Astrocyte of the spinal cord (primary cell): Measurements from ENCODE around the gene POLR3K.

Experiments used
- DNase-seq: peaks from one replicate; pipeline ENCODE4 v3.0.0; 2011; ENCODE audit warnings: low read depth, low spot score
- H3K4me3 ChIP-seq: 2 replicates; pipeline ENCODE4 v1.5.1; 2011; ENCODE audit warnings: low read depth, mild to moderate bottlenecking, low read length, moderate library complexity
- CTCF ChIP-seq: IDR thresholded peaks from 2 replicates; pipeline ENCODE4 v1.5.1; 2012; ENCODE audit warnings: low read depth, mild to moderate bottlenecking, low read length, inconsistent platforms
- in situ Hi-C: cut with HindIII; loops from 2 replicates; pipeline ENCODE4 v1.10.0; 2017; ENCODE audit warnings: low sequenced_read_pairs

Gene POLR3K

GRCh38 chr16:64914-65255 is 11.5 kb upstream of the POLR3K start:
- in situ Hi-C loops, result no loop called here
- TF ChIP-seq CTCF, result no peak
- H3K4me3 ChIP-seq, result no peak overlapping the region
- no peak for DNase-seq

- DNase-seq, result no peak
- no peak overlapping the region for H3K4me3 ChIP-seq
- in situ Hi-C loops, result no loop called here
- no peak for TF ChIP-seq CTCF
Observed at GRCh38 chr16:63998-64913, 10.8 kb upstream of the POLR3K start.

DNA sequence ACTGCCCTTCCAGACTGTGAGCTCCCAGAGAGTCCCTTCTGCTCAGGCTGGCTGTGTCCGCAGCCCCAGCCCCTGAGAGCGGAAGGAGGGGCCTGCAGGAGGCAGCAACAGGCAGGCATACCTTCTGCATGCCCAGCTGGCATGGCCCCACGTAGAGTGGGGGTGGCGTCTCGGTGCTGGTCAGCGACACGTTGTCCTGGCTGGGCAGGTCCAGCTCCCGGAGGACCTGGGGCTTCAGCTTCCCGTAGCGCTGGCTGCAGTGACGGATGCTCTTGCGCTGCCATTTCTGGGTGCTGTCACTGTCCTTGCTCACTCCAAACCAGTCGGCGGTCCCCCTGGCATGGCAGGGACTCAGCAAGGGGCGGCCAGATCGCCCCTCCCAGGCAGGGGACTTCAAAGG is 10.1 kb upstream of the POLR3K start:
- TF ChIP-seq CTCF, result no peak
- DNase-seq, result no peak

GRCh38 chr16:62968-63391 is 9.6 kb upstream of the POLR3K start:
- no peak for DNase-seq
- no peak overlapping the region for H3K4me3 ChIP-seq
- TF ChIP-seq CTCF, result no peak
- in situ Hi-C loops, result no loop called here

More for the DNA sequence above, 10.1 kb upstream of the POLR3K start:
- in situ Hi-C loops, result no loop called here
- no peak overlapping the region for H3K4me3 ChIP-seq

- in situ Hi-C loops, result no loop called here
- H3K4me3 ChIP-seq, result no peak overlapping the region
- DNase-seq, result no peak
- no peak for TF ChIP-seq CTCF
Observed at GRCh38 chr16:62283-62967, 9.0 kb upstream of the POLR3K start.

GRCh38 chr16:61879-62281 is 8.5 kb upstream of the POLR3K start:
- in situ Hi-C loops, result no loop called here
- no peak for DNase-seq
- TF ChIP-seq CTCF, result no peak
- no peak overlapping the region for H3K4me3 ChIP-seq
